ENCODE measurements around the gene OVCA2.

The OVCA2 gene

GRCh38 chr17:2040219-2040827 lies 1.5 kb upstream of the OVCA2 start:
- TF ChIP-seq TCF12 (IDR thresholded peaks at IDR 0.05; ENCODE audit: low read depth) (no peak), CREB1 (IDR thresholded peaks at IDR 0.05; ENCODE audit: low read depth) (no peak), RAD21 (IDR thresholded peaks at IDR 0.05; ENCODE audit: low read depth) (no peak), USF1 (IDR thresholded peaks at IDR 0.05) (no peak), EP300 (IDR thresholded peaks at IDR 0.05; ENCODE audit: borderline replicate concordance) (no peak), REST (IDR thresholded peaks at IDR 0.05; ENCODE audit: low read depth) (no peak), FOXM1 (IDR thresholded peaks at IDR 0.05; ENCODE audit: borderline replicate concordance, low read depth) (no peak), NFIC (IDR thresholded peaks at IDR 0.05) (no peak), YY1 (IDR thresholded peaks at IDR 0.05; ENCODE audit: low read depth) (no peak), EGR1 (IDR thresholded peaks at IDR 0.05) (no peak), MAX (IDR thresholded peaks at IDR 0.05) (no peak), CEBPB (IDR thresholded peaks at IDR 0.05) (no peak), TAF1 (IDR thresholded peaks at IDR 0.05; ENCODE audit: low read depth) (no peak), TEAD4 (IDR thresholded peaks at IDR 0.05) (no peak), ZBTB7A (IDR thresholded peaks at IDR 0.05; ENCODE audit: low read depth) (no peak)

GRCh38 chr17:2040942-2041560 lies 771 bp upstream of the OVCA2 start:
- TF ChIP-seq CEBPB (IDR thresholded peaks at IDR 0.05) (no peak), RAD21 (IDR thresholded peaks at IDR 0.05; ENCODE audit: low read depth) (no peak), CREB1 (IDR thresholded peaks at IDR 0.05; ENCODE audit: low read depth) (no peak), NFIC (IDR thresholded peaks at IDR 0.05) (no peak), EGR1 (IDR thresholded peaks at IDR 0.05) (no peak), YY1 (IDR thresholded peaks at IDR 0.05; ENCODE audit: low read depth) (no peak), FOXM1 (IDR thresholded peaks at IDR 0.05; ENCODE audit: borderline replicate concordance, low read depth) (no peak), REST (IDR thresholded peaks at IDR 0.05; ENCODE audit: low read depth) (no peak)

- TF ChIP-seq ZBTB7A (IDR thresholded peaks at IDR 0.05; ENCODE audit: low read depth) (peak; percentile 23; the same call in 1 of the 2 replicates), EGR1 (IDR thresholded peaks at IDR 0.05) (no peak)
These were observed 597 bp downstream of the OVCA2 start for GRCh38 chr17:2042390-2042847.

GRCh38 chr17:2042933-2043332 lies 1.1 kb downstream of the OVCA2 start:
- TF ChIP-seq TCF12 (IDR thresholded peaks at IDR 0.05; ENCODE audit: low read depth) (no peak), YY1 (IDR thresholded peaks at IDR 0.05; ENCODE audit: low read depth) (no peak), USF1 (IDR thresholded peaks at IDR 0.05) (no peak), NFIC (IDR thresholded peaks at IDR 0.05) (no peak), TAF1 (IDR thresholded peaks at IDR 0.05; ENCODE audit: low read depth) (no peak), CEBPB (IDR thresholded peaks at IDR 0.05) (no peak), EP300 (IDR thresholded peaks at IDR 0.05; ENCODE audit: borderline replicate concordance) (no peak), CREB1 (IDR thresholded peaks at IDR 0.05; ENCODE audit: low read depth) (no peak)

- TF ChIP-seq EGR1 (IDR thresholded peaks at IDR 0.05) (no peak), CREB1 (IDR thresholded peaks at IDR 0.05; ENCODE audit: low read depth) (no peak), ZBTB7A (IDR thresholded peaks at IDR 0.05; ENCODE audit: low read depth) (no peak), USF1 (IDR thresholded peaks at IDR 0.05) (no peak), TCF12 (IDR thresholded peaks at IDR 0.05; ENCODE audit: low read depth) (no peak), NFIC (IDR thresholded peaks at IDR 0.05) (no peak), FOXM1 (IDR thresholded peaks at IDR 0.05; ENCODE audit: borderline replicate concordance, low read depth) (no peak), YY1 (IDR thresholded peaks at IDR 0.05; ENCODE audit: low read depth) (no peak), MAX (IDR thresholded peaks at IDR 0.05) (no peak), EP300 (IDR thresholded peaks at IDR 0.05; ENCODE audit: borderline replicate concordance) (no peak), REST (IDR thresholded peaks at IDR 0.05; ENCODE audit: low read depth) (no peak)
These were observed 2.0 kb downstream of the OVCA2 start for GRCh38 chr17:2043785-2044184.

All from Ishikawa (cell line).